ENCODE data around the gene EIF2B4.

The EIF2B4 gene

GRCh38 chr2:27380626-27381545 lies 10.7 kb upstream of the EIF2B4 start, which contains the start of gene ZNF513:
ZNF513 (minus strand) TSS chr2:27380734; CDS start chr2:27380526, 208 bp downstream.
- no peak for TF ChIP-seq CTCF (IDR thresholded peaks at IDR 0.05; ENCODE audit: extremely low read depth, insufficient read depth, missing control alignments)
- peak; percentile 94 for DNase-seq (ENCODE audit: low spot score)
- in situ Hi-C loops (cut with MboI; ENCODE audit: low pct_unique_long_range_greater_than_20kb, low sequenced_read_pairs, unreplicated experiment): no loop called here

DNA sequence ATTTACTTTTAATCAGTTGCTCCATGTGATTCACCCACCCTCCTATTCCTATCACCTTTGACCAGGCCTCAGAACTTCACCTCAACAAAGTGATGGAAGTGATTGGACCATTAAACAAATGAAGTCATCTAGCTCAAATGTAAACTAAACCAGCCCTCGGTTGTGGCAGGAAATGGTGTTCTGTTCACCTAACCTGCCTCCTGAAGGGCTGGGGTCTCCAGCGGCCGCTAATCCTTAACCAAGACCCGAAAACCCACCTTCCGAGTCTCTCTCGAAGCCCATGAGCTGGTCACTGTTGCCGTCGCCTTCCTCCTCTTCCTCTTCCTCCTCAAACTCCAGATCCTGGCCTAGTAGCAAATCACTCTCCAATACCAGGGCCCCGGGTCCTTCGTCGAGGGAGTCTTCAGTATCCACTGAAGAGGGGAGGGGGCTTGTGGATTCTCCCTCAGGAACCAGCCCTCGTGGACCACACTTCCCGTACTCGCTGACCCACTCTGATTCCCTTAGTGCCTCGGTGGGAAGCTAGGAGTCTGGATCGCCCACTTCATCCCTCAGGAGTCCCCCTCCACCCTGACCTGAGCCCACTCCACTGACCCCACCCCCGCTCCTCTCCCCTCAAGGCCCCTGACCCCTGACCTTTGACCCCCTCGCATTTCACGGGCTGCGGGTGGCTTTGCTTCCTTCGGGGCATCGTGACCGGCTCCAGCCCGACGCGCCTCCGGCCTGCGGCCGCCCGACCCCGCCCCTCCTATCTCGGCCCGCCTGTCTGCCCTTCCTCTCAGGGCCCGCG lies 9.9 kb upstream of the EIF2B4 start:
- no peak for TF ChIP-seq CTCF (IDR thresholded peaks at IDR 0.05; ENCODE audit: extremely low read depth, insufficient read depth, missing control alignments)
- DNase-seq (ENCODE audit: low spot score): peak; percentile 45
- in situ Hi-C loops (cut with MboI; ENCODE audit: low pct_unique_long_range_greater_than_20kb, low sequenced_read_pairs, unreplicated experiment): no loop called here

DNA sequence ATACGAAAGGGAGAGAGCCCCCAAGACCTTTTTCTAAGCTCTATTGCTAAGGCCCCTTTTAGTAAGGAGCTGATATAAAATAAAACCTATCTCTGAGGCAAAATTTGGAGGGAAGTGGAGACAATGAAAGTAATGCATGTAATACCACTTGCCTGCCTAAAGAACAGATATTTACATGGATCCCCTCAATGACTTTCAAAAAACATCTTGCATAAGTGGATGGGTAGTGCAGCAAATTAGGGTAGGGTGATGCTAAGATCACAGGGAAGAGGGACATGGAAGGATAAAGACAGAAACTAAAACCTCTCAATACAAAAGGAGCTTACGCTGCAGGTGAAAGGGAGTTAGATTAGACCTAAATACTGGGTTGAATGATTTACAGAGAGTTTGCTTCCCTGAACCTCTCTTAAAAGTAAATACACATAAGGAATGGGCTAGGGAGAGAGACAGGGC lies 9.3 kb upstream of the EIF2B4 start:
- no peak for DNase-seq (ENCODE audit: low spot score)
- TF ChIP-seq CTCF (IDR thresholded peaks at IDR 0.05; ENCODE audit: extremely low read depth, insufficient read depth, missing control alignments): no peak
- in situ Hi-C loops (cut with MboI; ENCODE audit: low pct_unique_long_range_greater_than_20kb, low sequenced_read_pairs, unreplicated experiment): no loop called here

- in situ Hi-C loops (cut with MboI; ENCODE audit: low pct_unique_long_range_greater_than_20kb, low sequenced_read_pairs, unreplicated experiment): no loop called here
- TF ChIP-seq CTCF (IDR thresholded peaks at IDR 0.05; ENCODE audit: extremely low read depth, insufficient read depth, missing control alignments): no peak
- no peak for DNase-seq (ENCODE audit: low spot score)
These were observed 8.7 kb upstream of the EIF2B4 start for GRCh38 chr2:27378809-27379290.

- DNase-seq (ENCODE audit: low spot score): no peak
- in situ Hi-C loops (cut with MboI; ENCODE audit: low pct_unique_long_range_greater_than_20kb, low sequenced_read_pairs, unreplicated experiment): no loop called here
- TF ChIP-seq CTCF (IDR thresholded peaks at IDR 0.05; ENCODE audit: extremely low read depth, insufficient read depth, missing control alignments): peak; percentile 26
These were observed 8.1 kb upstream of the EIF2B4 start for GRCh38 chr2:27378096-27378808.

- no peak for DNase-seq (ENCODE audit: low spot score)
- in situ Hi-C loops (cut with MboI; ENCODE audit: low pct_unique_long_range_greater_than_20kb, low sequenced_read_pairs, unreplicated experiment): no loop called here
- no peak for TF ChIP-seq CTCF (IDR thresholded peaks at IDR 0.05; ENCODE audit: extremely low read depth, insufficient read depth, missing control alignments)
These were observed 7.5 kb upstream of the EIF2B4 start for GRCh38 chr2:27377618-27378095.

Measured in GM13977 (cell line).